CD4-positive, alpha-beta T cell treated with Interleukin-21 for 1 hour (primary cell): ENCODE results near the gene DPH7.
"Not testable (repeated sequence)": the region's sequence is repeated elsewhere in the genome, so short reads cannot be mapped to it uniquely, and the experiment has no call there.

ENCODE experiments used
- DNase-seq: peaks from one replicate; pipeline ENCODE4 v3.0.0-alpha.2; 2020

Gene DPH7

GRCh38 chr9:137516144-137516917 lies 62.4 kb downstream of the DPH7 start:
- no peak for DNase-seq

- no peak for DNase-seq
These were observed 63.4 kb downstream of the DPH7 start for GRCh38 chr9:137515338-137515724.

- no peak for DNase-seq
These were observed 63.9 kb downstream of the DPH7 start for GRCh38 chr9:137514691-137515337.

- not testable (repeated sequence) for DNase-seq
These were observed 64.7 kb downstream of the DPH7 start for GRCh38 chr9:137513801-137514570.

GRCh38 chr9:137513136-137513535 lies 65.6 kb downstream of the DPH7 start:
- not testable (repeated sequence) for DNase-seq

GRCh38 chr9:137511758-137512463 lies 66.8 kb downstream of the DPH7 start:
- no peak for DNase-seq

- not testable (repeated sequence) for DNase-seq
These were observed 67.6 kb downstream of the DPH7 start for GRCh38 chr9:137511126-137511525.

- no peak for DNase-seq
These were observed 69.5 kb downstream of the DPH7 start for GRCh38 chr9:137509198-137509597.

- DNase-seq: no peak
These were observed 72.0 kb downstream of the DPH7 start for GRCh38 chr9:137506702-137507171.

- DNase-seq: no peak
These were observed 72.5 kb downstream of the DPH7 start for GRCh38 chr9:137506274-137506673.

GRCh38 chr9:137505421-137506140 lies 73.1 kb downstream of the DPH7 start:
- DNase-seq: no peak
